RWPE2 (cell line): ENCODE data around the gene ZMYM2.
A peak's percentile ranks its signal among the peaks of the same experiment; 100 is the strongest.

Experiments used
- ATAC-seq: fragments of 200-7000 bp; cut with Tn5 transposase; 3 replicates; pipeline ENCODE4 v1.9.1; 2021; ENCODE audit warnings: low read depth
- DNase-seq: peaks from one replicate; pipeline ENCODE4 v3.0.0-alpha.2; 2020; ENCODE audit warnings: low spot score
- H3K27ac ChIP-seq: fragments of 450-650 bp; 2 replicates; pipeline ENCODE4 v1.5.1; 2017; ENCODE audit warnings: mild to moderate bottlenecking; ENCODE audit not compliant: poor library complexity, severe bottlenecking
- H3K27me3 ChIP-seq: fragments of 250-450 bp; sonication (Bioruptor Pico); 2 replicates; pipeline ENCODE4 v1.5.1; 2021; ENCODE audit warnings: mild to moderate bottlenecking, moderate library complexity; ENCODE audit not compliant: insufficient read depth, poor library complexity, severe bottlenecking
- H3K36me3 ChIP-seq: fragments of 250-450 bp; sonication (Bioruptor Pico); 2 replicates; pipeline ENCODE4 v1.5.1; 2020; ENCODE audit warnings: low read depth, mild to moderate bottlenecking, moderate library complexity
- H3K4me1 ChIP-seq: fragments of 250-450 bp; sonication (Bioruptor Pico); 2 replicates; pipeline ENCODE4 v1.5.1; 2021; ENCODE audit warnings: mild to moderate bottlenecking, moderate library complexity; ENCODE audit not compliant: insufficient read depth, poor library complexity, severe bottlenecking
- H3K4me3 ChIP-seq: fragments of 250-450 bp; sonication (Bioruptor Pico); 2 replicates; pipeline ENCODE4 v1.5.1; 2021; ENCODE audit warnings: mild to moderate bottlenecking, moderate library complexity; ENCODE audit not compliant: severe bottlenecking
- H3K9me3 ChIP-seq: fragments of 250-450 bp; sonication (Bioruptor Pico); 2 replicates; pipeline ENCODE4 v1.5.1; 2021; ENCODE audit warnings: mild to moderate bottlenecking, moderate library complexity; ENCODE audit not compliant: severe bottlenecking
- TF ChIP-seq, protein P1 (sequence below): fragments of 450-650 bp; IDR thresholded peaks from one replicate; pipeline ENCODE4 v1.5.1; 2017; ENCODE audit warnings: mild to moderate bottlenecking, moderate library complexity; ENCODE audit not compliant: poor library complexity, severe bottlenecking

Gene ZMYM2

GRCh38 chr13:19950374-19950773 lies 8.2 kb upstream of the ZMYM2 start:
- H3K9me3 ChIP-seq = no peaks in the 10 kb centered on the region
- H3K27ac ChIP-seq = no peak overlapping the region
- no peaks in the 10 kb centered on the region for H3K4me1 ChIP-seq
- no peak for DNase-seq
- TF ChIP-seq, protein P1, sequence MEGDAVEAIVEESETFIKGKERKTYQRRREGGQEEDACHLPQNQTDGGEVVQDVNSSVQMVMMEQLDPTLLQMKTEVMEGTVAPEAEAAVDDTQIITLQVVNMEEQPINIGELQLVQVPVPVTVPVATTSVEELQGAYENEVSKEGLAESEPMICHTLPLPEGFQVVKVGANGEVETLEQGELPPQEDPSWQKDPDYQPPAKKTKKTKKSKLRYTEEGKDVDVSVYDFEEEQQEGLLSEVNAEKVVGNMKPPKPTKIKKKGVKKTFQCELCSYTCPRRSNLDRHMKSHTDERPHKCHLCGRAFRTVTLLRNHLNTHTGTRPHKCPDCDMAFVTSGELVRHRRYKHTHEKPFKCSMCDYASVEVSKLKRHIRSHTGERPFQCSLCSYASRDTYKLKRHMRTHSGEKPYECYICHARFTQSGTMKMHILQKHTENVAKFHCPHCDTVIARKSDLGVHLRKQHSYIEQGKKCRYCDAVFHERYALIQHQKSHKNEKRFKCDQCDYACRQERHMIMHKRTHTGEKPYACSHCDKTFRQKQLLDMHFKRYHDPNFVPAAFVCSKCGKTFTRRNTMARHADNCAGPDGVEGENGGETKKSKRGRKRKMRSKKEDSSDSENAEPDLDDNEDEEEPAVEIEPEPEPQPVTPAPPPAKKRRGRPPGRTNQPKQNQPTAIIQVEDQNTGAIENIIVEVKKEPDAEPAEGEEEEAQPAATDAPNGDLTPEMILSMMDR = no peak
- no peak overlapping the region for H3K4me3 ChIP-seq
- no peak for ATAC-seq
- H3K27me3 ChIP-seq = no peaks in the 10 kb centered on the region
- H3K36me3 ChIP-seq = no peaks in the 10 kb centered on the region

DNA sequence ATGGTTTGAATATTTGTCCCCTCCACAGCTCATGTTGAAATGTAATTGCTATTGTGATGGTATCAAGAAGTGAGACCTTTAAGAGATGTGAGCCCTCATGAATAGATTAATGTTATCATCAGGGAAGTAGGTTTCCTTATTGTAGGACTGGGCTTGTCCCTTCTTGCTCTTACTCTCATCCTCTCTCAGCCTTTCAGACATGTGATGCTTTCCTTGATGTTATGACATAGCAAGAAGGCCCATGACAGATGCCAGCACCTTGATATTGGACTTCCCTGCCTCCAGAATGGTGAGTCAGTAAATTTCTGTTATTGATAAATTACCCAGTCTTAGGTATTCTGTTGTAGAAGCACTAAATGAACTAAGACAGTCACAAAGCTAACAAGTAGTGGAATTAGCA lies 5.7 kb upstream of the ZMYM2 start:
- no peak overlapping the region for H3K4me3 ChIP-seq
- ATAC-seq = no peak
- TF ChIP-seq, protein P1 = no peak

GRCh38 chr13:19955873-19956559 lies 2.5 kb upstream of the ZMYM2 start:
- H3K9me3 ChIP-seq = no peaks in the 10 kb centered on the region
- no peak overlapping the region for H3K4me3 ChIP-seq
- H3K4me1 ChIP-seq = peaks cover 7% of the 10 kb centered on the region
- TF ChIP-seq, protein P1 = no peak
- DNase-seq = no peak
- no peak overlapping the region for H3K27ac ChIP-seq
- peaks cover 8% of the 10 kb centered on the region for H3K36me3 ChIP-seq
- no peak for ATAC-seq
- H3K27me3 ChIP-seq = no peaks in the 10 kb centered on the region

More for the DNA sequence above, 5.7 kb upstream of the ZMYM2 start:
- DNase-seq = no peak
- Histone ChIP-seq H3K27ac (no peak overlapping the region), H3K4me1 (no peaks in the 10 kb centered on the region), H3K36me3 (no peaks in the 10 kb centered on the region), H3K27me3 (no peaks in the 10 kb centered on the region), H3K9me3 (no peaks in the 10 kb centered on the region)

- H3K9me3 ChIP-seq = no peaks in the 10 kb centered on the region
- DNase-seq (peak; percentile 61), ATAC-seq (peak; percentile 4; the same call in 2 of the 3 replicates)
- TF ChIP-seq, protein P1 = peak; percentile 65
- peaks cover 19% of the 10 kb centered on the region for H3K4me1 ChIP-seq
- peak overlapping the region; percentile 83 for H3K27ac ChIP-seq
- H3K36me3 ChIP-seq = peaks cover 20% of the 10 kb centered on the region
- H3K27me3 ChIP-seq = no peaks in the 10 kb centered on the region
- H3K4me3 ChIP-seq = peak overlapping the region; percentile 93
Observed at GRCh38 chr13:19957320-19958154, 990 bp upstream of the ZMYM2 start.
